Pancreas (tissue), 10 donors: ENCODE measurements around the gene ANXA11. TPM values are rescaled to one million over a fixed set of nuclear protein-coding genes. Genes with fewer than 3 reads are reported as not detected.

Experiments used
- ATAC-seq, 4 donors: fragments of 200-7000 bp; cut with Tn5 transposase; one replicate each; pipeline versions ENCODE4 v1.8.0 to v1.9.1; 2020; ENCODE audit warnings: mild to moderate bottlenecking in 4 of 4, moderate library complexity in 4 of 4
- DNase-seq, 6 donors: peaks; one replicate each; pipeline ENCODE4 v3.0.0-alpha.2; 2020
- FAIRE-seq: peaks from 2 replicates; lab custom pipeline; 2012; peaks lifted over from hg19 to GRCh38; lab: Jason Lieb, UNC
- H3K27ac ChIP-seq, 4 donors: fragments of 200-600 bp; sonication (generic); 1 replicate in 3 of 4; 2 replicates in 1 of 4; pipeline versions ENCODE4 v1.5.0 to v1.8.0; 2020
- H3K27me3 ChIP-seq, 4 donors: fragments of 200-600 bp; one replicate each; pipeline ENCODE4 v1.8.0; 2021
- H3K36me3 ChIP-seq, 3 donors: fragments of 200-600 bp; sonication (generic) in 1 of 3; one replicate each; pipeline versions ENCODE4 v1.5.0 to v1.8.0; 2020 to 2021
- H3K4me1 ChIP-seq, 3 donors: fragments of 200-600 bp; one replicate each; pipeline ENCODE4 v1.8.0; 2021
- H3K4me3 ChIP-seq, 4 donors: fragments of 200-600 bp; sonication (generic) in 2 of 4; one replicate each; pipeline versions ENCODE4 v1.5.0 to v1.8.0; 2020 to 2021
- H3K9me3 ChIP-seq, 4 donors: fragments of 200-600 bp; one replicate each; pipeline ENCODE4 v1.8.0; 2021
- WGBS, 2 donors: extraction: QIAGEN DNeasy Blood & Tissue Kit; methylation state at CpG; one replicate each; pipeline ENCODE4 v1.1.7; 2013; 5-methylcytosine and 5-hydroxymethylcytosine counted together
- intact Hi-C, 3 donors: fragments of 100-400 bp; cut with DNase I; formaldehyde crosslinking; loops; one replicate each; pipeline versions ENCODE4 v1.11.1 to v1.14.2; 2022
- polyA plus RNA-seq, 2 donors: library from polyadenylated mRNA; stranded (reverse); fragments of 200-250 nt; gene quantifications; one replicate each; pipeline ENCODE4 v1.2.3, GENCODE V29; 2013
- total RNA-seq, 6 donors: library from RNA; stranded (reverse); fragmentation: NEBNext Ultra II Directional in 4 of 6; extraction: Animal tissue kit (Norgen Biotek cat#: 25700) in 4 of 6; gene quantifications; one replicate each; pipeline versions ENCODE4 v1.2.1 to v1.2.4, GENCODE V29; 2021 to 2023
- TF ChIP-seq, protein P1 (sequence below), 4 donors: fragments of 200-600 bp; sonication (generic) in 3 of 4; IDR thresholded peaks; one replicate each; pipeline versions ENCODE4 v1.5.0 to v1.8.0; 2021; ENCODE audit warnings: antibody characterized with exemption in 4 of 4
- donor health status: healthy with polysubstance abuse.
- donor health status: DM: no; HTN: no; CAD: no; lungs with moderate emphysema.
- donor health status: DM: no; HTN: no; CAD: no.
- donor health status: control.
- donor health status: control.
- donor health status: Bipolar disorder and iron deficiency.
- donor health status: DM: yes; HTN: yes; CAD: no.
- donor health status: DM: no; HTN: no; CAD: no.
- donor health status: DM: no; HTN: no; CAD: no.
- donor health status: DM: yes; HTN: yes; CAD: no.

ANXA11 gene
- total and polyA plus RNA-seq, 8 donors: 74.0 to 193 (median 112) TPM

DNA sequence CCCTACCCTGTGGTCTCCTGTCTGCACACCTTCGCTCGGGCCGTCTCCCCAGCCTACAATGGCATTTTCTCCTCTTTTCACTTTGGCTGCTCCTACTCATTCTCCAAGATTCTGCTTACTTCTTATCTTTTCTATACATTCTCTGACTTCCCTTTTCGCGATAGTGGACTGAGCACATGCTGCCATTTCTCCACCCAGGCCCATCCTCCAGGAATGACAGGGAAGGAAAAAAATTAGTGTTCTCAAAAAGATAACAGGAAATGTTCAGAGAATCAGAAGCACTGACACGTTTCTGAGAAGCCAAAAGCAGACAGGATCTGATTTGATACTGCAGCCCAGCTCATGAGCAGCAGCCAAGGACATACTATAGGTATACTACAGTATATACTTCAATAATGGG is 6.4 kb upstream of the ANXA11 start:
- no peak for DNase-seq
- WGBS, 2 donors: 84 to 90% methylated on average over 6 of the region's 6 CpGs

DNA sequence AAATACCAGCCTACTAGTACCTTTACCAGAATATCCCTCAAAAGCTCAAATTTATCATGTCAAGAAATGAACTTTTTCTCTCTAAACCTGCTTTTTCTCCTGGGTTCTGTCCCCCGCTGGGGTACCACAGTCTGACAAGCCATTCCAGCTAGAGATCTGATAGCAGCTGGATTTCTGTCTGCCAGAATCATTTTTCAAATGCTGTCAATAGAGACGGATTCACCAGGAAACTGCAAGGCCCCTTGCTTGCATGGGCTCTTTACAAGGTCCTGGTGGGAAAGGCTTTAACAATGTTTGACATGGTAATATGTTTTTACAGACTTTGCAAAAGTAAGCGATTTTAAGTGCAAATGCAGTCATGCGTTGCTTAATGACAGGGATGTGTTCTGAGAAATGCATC is 4.9 kb upstream of the ANXA11 start:
- Histone ChIP-seq H3K4me1 (peaks cover 6 to 9% (median 7%) of the 10 kb centered on the region in 3 donors), H3K4me3 (peak overlapping the region in 1 of 4 donors; percentile 1), H3K27me3 (no peaks in the 10 kb centered on the region), H3K36me3 (no peaks in the 10 kb centered on the region), H3K27ac (no peak overlapping the region), H3K9me3 (no peaks in the 10 kb centered on the region)
- 85 to 87% methylated on average over 4 of the region's 4 CpGs for WGBS, 2 donors
- TF ChIP-seq, protein P1, sequence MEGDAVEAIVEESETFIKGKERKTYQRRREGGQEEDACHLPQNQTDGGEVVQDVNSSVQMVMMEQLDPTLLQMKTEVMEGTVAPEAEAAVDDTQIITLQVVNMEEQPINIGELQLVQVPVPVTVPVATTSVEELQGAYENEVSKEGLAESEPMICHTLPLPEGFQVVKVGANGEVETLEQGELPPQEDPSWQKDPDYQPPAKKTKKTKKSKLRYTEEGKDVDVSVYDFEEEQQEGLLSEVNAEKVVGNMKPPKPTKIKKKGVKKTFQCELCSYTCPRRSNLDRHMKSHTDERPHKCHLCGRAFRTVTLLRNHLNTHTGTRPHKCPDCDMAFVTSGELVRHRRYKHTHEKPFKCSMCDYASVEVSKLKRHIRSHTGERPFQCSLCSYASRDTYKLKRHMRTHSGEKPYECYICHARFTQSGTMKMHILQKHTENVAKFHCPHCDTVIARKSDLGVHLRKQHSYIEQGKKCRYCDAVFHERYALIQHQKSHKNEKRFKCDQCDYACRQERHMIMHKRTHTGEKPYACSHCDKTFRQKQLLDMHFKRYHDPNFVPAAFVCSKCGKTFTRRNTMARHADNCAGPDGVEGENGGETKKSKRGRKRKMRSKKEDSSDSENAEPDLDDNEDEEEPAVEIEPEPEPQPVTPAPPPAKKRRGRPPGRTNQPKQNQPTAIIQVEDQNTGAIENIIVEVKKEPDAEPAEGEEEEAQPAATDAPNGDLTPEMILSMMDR (IDR thresholded peaks at IDR 0.05): no peak
- intact Hi-C loops: no loop called here
- ATAC-seq (no peak), FAIRE-seq (no peak), DNase-seq (no peak)

More for the DNA sequence above, 6.4 kb upstream of the ANXA11 start:
- no peaks in the 10 kb centered on the region for H3K27me3 ChIP-seq
- no peak for FAIRE-seq
- H3K27ac ChIP-seq: no peak overlapping the region
- H3K4me3 ChIP-seq: no peak overlapping the region
- no peaks in the 10 kb centered on the region for H3K36me3 ChIP-seq
- intact Hi-C loops: no loop called here
- H3K9me3 ChIP-seq: no peaks in the 10 kb centered on the region
- H3K4me1 ChIP-seq: no peaks in the 10 kb centered on the region
- TF ChIP-seq, protein P1 (IDR thresholded peaks at IDR 0.05): no peak
- ATAC-seq: no peak

DNA sequence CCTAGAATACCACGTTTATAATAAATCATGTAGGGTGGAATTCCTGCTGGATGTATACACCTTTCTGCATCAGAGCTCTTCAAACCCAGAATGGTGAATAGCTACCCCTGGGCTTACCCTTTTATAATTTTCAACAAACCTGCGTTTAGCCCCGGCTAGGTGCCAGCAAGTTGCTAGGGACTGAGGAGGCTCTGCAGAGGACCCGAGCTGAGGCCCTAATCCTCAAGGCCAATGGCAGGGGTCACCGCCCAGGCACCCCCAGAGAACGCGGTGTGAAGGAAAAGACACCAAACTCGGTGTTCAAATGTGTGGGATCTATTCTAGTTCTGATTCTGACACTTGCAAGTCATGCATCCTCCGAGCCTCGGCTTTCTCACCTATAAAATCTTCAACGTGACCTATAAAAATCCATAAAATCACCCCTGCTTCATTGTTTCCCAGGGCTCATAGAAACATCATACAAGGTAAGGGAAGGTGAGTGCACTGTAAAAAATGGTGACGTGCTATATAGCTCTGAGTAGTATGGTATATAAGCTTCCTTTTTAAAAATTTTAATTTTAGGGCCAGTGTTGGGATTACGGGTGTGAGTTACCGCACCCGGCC is 2.5 kb upstream of the ANXA11 start:
- peaks cover 6 to 13% (median 8%) of the 10 kb centered on the region in 3 donors for H3K4me1 ChIP-seq

DNA sequence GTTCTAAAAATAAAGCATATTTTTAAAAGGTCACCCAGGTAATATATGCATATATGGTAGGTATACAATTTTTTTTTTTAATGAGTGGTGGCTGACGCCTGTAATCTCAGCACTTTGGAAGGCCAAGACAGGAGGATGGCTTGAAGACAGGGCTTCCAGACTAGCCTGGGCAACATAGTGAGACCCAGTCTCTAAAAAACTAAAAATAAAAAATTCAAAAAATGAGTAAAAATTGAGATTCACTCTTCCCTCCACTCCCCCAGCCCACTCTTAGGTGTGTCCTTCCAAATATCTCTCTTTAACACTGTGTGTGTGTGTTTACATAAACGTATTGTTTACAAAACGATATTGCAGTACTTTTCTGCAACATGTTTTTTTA is 929 bp upstream of the ANXA11 start:
- H3K27ac ChIP-seq: peak overlapping the region; percentile 96 to 99 (median 98)
- TF ChIP-seq, protein P1 (IDR thresholded peaks at IDR 0.05): no peak
- H3K36me3 ChIP-seq: no peaks in the 10 kb centered on the region
- no peaks in the 10 kb centered on the region for H3K27me3 ChIP-seq
- 48 to 59% methylated on average over 3 of the region's 3 CpGs for WGBS, 2 donors
- H3K9me3 ChIP-seq: no peaks in the 10 kb centered on the region
- intact Hi-C loops: loop anchor here in 1 of 3 donors (10.0 kb wide), 1 partner anchor 51 kb away; no protein-coding TSS in a partner anchor
- H3K4me3 ChIP-seq: peak overlapping the region in 2 of 4 donors; percentile 93 to 94
- DNase-seq (no peak), ATAC-seq (no peak), FAIRE-seq (no peak)
- peaks cover 12 to 29% (median 18%) of the 10 kb centered on the region in 3 donors for H3K4me1 ChIP-seq

More for the DNA sequence above, 2.5 kb upstream of the ANXA11 start:
- no peaks in the 10 kb centered on the region for H3K9me3 ChIP-seq
- TF ChIP-seq, protein P1 (IDR thresholded peaks at IDR 0.05): no peak
- no peaks in the 10 kb centered on the region for H3K27me3 ChIP-seq
- no peak for DNase-seq
- WGBS, 2 donors: 64 to 68% methylated on average over 15 of the region's 15 CpGs
- ATAC-seq: no peak
- intact Hi-C loops: loop anchor here in 1 of 3 donors (10.0 kb wide), 1 partner anchor 53 kb away; no protein-coding TSS in a partner anchor
- H3K27ac ChIP-seq: peak overlapping the region; percentile 73 to 99 (median 98)
- peak overlapping the region in 2 of 4 donors; percentile 8 to 10 for H3K4me3 ChIP-seq
- H3K36me3 ChIP-seq: no peaks in the 10 kb centered on the region
- FAIRE-seq: no peak
